Measurements from ENCODE around the gene TCFL5.

- no peak for TF ChIP-seq POLR2A (IDR thresholded peaks at IDR 0.05; ENCODE audit: low read length)
- TF ChIP-seq GATA1 (IDR thresholded peaks at IDR 0.05; ENCODE audit: low read depth, low read length), result no peak
Observed at GRCh38 chr20:62885896-62886708, 24.5 kb upstream of the TCFL5 start.

Measured in erythroblast (primary cell).